NCI-H2081 treated with DMSO at 0.1 percent for 48 hours (cell line): ENCODE results near the gene TLN1.

Source experiments
- DNase-seq: peaks from one replicate; lab custom pipeline; 2025; lab: John Stamatoyannopoulos, UW

Gene TLN1

DNA sequence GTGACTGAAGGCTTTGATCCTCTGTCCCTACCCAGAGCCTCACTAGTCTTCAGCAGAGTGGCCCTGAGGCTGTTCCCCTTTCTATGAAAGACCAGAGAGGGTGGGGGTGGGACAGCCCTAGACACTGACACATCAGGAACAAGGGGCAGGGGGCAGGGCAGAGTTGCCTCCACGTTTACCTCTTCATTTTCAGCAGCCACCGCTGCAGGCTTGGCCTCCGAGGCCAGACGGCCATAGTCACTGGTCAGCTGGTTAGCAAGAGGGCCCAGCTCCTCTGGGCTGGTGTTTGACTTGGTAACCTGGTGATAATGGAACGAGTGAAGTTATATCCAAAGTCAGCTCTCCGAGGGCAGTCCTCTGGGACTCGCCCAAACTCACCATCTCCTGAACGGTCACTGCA lies 26.6 kb downstream of the TLN1 start:
- DNase-seq: no peak

DNA sequence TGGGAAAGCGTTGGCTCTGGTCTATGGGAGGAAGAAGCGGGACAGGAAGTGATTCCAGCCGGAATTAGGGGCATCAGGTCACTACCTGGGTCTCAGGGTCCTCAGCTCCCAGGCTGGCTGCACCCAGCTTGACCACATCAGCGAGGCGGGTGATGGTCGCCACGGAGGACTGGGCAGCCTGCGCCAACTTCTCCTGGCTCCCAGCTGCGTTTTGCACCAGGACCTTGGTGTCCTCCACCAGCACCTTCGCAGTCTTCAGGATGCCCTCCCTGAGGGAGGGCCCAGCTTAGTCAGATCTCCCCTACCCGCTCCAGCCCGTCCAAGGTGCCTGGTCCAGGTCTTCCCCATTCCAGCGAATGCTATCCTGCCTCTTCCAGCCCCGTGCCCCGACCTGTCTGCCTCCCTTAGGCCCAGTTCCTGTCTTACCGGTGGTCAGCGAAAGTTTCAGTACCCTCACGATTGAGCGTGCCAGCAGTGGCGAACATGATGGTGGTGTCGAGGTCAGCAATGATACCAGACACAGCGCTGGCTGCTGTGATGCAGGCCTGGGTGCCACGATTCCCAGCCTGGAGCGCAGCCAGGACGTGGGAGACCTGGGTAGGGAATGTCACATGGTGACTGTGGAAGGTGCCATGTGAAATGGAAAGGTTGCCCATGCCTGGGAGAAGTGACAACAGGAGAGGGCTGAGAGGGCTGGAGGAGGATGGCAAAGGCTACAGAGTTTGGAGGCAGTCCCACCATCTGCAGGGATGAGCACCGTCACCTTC lies 27.9 kb downstream of the TLN1 start:
- DNase-seq: no peak

DNA sequence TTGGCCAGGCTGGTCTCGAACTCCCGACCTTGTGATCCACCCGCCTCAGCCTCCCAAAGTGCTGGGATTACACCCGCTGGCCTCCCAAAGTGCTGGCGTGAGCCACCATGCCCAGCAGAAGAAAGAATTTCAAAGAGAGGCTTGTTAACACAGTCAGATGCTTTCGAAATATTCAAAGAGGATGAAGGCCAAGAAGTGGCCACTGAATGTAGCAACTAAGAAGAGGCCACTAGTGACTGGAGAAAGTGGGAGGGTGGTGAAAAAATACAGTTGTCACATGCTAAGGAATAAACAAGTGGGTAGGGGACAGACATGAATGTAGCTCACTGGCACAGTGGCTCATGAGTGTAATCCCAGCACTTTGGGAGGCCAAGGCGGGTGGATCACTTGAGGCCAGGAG lies 29.3 kb downstream of the TLN1 start:
- DNase-seq: no peak

DNA sequence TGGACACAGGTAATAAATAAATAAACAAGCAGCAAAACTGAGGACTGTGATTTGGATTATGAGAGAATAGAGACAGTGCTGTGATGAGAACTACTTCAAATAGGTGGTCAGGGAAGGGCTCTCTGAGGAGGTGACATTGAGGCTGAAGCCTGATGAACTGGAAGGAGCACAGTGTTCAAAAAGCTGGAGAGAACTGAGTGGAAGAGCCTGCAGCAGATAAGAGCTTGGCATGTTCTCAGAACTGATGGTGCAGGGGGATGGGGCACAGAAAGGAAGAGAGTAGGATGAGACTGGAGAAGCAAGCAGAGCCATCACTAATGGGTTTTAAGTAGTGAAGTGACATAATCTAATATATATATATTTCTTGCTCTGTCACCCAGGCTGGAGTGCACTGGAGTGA lies 31.1 kb downstream of the TLN1 start:
- no peak for DNase-seq

DNA sequence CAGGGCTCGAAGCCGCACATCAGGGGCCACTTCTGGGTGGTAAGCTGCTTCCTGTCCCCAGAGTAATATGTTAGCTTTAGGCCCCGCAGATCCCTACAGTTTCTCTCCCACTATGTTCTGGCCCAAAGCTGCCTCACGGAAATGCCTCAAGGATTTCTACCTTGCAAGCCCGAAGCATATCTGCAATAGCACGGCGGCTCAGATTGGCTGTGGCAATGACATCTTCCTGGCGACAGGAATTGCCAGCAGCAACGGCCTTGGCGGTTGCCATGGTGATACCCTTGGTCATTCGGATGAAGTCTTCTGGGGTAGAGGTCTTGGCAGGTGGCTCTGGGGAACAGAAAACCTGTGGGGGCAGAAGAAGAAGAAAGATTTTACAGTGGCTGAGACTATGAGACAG lies 32.0 kb downstream of the TLN1 start:
- DNase-seq: no peak

DNA sequence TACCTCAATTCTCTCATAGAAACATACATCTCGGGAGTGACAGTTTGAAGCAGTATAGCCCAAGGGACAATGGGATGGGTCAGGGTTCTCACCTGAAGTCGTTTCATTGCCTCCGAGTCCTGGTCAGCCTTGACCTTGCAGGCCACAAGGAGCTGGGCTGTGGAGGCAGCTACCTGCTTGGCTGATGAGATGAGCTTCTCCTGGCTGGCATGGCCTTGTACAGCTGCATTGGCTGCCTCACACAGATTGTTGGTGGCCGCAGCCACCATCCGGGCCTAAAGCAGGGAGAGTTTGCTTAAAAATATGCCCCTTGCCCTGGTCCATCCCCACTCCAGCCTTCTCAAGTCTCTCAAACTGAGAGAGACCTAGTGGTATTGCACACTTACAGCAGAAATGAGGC lies 33.8 kb downstream of the TLN1 start:
- no peak for DNase-seq

DNA sequence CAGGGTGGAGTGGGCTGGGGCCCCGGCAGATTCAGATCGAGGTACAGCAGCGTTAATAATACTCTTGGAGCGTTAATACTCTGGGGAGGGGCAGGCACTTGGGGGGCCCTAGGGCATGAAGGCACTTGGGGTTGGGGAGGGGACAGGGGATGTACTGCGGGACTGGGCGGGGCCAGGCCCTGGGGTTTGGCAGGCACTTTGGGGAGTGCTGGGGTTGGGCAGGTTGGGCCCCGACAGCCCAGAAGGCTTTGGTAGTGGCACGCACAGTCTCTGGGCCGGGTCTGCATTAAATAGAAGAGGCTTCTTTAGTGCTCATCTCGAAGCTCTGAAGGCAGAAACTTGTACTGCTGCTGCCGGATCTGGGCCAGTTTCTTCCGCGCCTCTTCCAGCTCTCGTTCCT lies 34.5 kb downstream of the TLN1 start:
- DNase-seq: no peak

DNA sequence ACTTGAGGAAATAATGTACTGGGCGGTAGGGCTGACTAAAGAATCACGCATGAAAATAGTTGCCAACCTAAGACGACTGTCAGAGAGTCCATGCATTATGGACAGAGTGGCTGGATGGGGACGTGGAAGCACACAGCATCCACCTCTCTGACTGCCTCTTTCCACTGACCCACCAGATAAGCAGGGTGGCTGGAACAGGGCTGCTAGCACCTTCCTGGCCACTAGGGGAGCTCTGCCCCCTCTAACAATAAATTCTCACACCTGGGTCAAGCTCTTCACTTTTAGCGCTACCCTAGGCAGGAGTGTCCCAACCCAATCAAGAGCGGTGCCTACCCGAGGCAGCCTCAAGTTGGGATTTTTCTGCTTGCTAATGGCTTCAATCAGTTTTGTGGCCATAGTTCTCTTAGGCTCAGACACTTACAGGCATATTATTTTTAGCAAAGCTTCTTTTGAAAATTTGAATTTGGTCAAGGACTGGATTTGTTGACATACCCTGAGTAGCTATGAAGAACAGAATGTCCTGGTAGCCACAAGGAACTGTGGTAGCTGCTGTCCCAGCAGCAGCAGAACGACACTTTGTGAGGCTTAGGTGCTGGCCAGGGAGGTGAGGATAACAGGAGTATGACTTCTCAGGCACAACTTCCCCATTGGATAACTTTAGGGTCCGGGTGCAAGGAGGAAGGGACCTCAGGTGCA lies 35.3 kb downstream of the TLN1 start:
- DNase-seq: no peak

DNA sequence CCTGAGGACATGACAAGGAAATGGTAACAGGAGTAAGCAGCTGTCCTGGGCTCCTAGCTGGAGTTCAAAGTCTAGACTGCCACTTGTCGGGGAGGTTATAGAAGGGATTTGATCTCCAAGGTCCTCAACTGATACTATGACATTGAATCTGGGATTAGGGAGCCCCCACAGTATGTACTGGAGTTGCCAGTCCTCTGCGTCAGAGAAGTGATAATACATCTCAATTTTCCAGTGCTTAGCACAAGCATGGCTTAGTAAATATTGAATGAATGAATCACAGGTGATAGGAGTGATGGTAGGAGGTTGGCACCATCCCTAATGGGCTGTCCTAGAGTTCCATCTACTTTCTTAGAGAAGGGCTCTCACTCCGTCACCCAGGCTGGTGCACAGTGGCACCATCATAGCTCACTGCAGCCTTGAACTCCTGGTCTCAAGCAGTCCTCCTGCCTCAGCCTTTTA lies 36.0 kb downstream of the TLN1 start:
- DNase-seq: no peak

DNA sequence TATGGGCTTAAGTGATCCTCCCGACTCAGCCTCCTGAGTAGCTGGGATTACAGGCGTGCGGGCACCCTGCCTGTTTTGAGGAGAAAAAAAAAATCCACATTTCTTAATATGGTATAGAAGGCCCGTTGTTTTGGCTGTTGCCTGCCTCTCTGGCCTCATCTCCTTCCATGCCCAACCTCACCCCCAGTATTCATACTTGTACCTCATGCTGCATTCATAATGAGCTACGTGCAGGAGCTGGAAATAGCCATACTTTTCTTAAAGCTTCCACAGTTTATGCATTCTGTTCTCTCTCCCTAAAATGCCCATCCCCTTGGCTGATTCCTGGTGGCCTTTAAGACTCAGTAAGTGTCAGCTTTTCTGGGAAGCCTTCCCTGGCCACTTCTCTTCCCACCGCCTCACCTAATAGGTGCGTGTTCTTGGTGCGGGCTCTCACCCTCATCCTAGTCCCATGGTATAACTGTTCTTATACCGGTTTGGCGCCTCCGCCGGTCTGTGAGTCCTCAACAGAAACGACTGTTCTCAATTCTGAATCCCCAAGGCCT lies 40.2 kb downstream of the TLN1 start:
- DNase-seq: no peak

DNA sequence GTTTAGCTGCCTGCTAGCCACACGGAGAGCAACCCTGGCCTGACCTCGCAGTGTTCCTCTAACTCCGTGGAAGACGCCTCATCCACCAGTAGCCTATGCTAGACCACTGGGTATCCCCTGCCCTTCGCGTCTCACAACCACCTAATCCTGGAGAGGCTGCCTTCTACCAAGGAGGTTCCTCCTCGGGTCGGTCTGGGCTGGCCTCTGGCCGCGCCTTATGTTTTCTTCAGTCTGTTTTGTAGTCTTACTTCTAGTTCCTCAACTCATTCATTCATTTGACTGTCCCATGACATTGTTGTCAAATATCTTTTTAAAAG lies 40.7 kb downstream of the TLN1 start:
- DNase-seq: no peak

DNA sequence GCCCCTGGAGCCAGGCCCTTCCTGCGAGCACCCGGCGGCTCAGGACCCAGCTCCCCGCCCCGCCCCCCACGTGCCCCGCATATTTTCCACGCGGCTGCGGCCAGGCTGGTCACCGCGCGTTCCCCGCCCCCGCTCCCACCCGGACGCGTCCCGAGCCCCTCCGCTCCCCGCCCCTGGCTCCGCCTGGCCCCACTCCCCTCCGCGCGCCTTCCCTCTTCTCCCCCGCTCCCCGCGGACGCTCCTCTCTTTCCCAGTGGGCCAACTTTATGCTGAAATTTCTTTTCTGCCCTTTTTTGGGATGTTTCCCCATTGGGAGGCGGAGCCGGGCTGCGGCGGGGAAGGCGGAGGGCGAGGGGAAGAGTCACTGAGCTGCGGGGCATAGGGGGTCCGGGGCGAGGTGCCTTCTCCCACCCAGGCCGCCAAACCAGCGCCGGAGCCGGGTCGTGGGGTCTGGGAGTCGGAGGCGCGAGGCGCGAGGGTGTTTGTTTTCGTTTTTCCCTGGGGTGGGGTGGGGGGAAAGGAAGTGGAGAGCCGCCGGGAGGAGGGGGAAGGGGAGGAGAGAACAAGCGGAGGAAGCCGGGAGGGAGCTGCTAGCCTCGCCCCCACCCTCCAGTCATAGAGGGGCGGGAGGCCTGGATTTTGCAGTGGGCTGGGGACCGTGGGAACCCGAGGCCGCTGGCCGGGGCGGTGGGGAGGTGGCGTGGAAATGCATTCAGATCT lies 41.2 kb downstream of the TLN1 start:
- no peak for DNase-seq

DNA sequence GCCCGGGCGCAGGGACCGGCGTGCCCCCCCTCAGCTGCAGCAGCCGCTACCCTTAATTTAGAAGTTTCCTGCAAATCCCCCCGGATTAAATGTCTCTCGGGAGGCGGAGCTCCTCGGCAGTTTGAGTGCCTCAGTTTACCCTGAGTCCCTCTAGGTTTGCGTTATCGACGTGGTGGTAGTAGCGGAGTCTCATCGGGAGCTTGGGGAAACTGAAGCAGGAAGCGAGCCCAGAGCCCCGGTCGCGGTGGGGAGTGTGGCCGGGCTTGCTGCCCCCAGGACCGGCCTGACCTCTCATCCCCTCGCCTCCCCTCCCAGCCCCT lies 41.7 kb downstream of the TLN1 start:
- DNase-seq: no peak

DNA sequence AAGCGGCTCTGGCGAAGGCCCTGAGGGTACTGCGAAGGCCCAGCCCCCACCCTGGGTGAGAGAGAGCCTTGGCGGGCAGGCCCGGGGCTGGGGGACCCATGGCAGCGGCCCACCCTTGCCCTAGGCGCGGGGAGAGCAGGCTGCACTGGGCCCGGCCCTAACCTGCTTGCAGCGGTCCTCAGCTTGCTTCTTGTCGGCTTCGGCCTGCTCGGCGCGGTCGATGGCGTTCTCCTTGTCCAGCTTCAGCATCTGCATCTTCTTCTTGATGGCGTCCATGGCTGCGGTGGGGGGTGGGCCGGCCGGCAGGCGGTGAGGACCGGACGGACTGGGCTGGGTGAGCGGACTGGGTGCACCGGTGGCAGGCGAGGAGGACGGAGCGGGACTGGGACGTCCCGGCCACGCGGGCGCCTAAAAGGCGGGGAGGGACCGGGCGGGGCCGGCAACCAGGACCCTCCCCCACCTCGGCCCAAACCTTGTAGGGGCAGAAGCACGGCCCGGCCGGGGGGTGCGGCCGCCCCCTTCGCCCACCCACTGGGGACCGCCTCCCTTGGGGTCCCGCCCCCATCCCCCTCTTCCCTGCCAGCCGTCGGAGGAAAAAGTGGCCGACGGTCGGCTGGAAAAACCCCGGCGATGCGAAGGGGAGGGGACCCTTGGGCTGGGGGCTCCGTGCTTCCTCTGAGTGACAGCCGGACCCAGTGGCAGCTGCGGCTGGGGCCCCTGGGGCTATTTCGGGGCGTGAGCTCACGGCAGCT lies 42.3 kb downstream of the TLN1 start, which contains the start of gene TPM2:
Gene TPM2 (minus strand): TSS at position 384 of the 752 bp plus-strand sequence. CDS start 108 bp downstream, at position 276.
- DNase-seq: no peak

DNA sequence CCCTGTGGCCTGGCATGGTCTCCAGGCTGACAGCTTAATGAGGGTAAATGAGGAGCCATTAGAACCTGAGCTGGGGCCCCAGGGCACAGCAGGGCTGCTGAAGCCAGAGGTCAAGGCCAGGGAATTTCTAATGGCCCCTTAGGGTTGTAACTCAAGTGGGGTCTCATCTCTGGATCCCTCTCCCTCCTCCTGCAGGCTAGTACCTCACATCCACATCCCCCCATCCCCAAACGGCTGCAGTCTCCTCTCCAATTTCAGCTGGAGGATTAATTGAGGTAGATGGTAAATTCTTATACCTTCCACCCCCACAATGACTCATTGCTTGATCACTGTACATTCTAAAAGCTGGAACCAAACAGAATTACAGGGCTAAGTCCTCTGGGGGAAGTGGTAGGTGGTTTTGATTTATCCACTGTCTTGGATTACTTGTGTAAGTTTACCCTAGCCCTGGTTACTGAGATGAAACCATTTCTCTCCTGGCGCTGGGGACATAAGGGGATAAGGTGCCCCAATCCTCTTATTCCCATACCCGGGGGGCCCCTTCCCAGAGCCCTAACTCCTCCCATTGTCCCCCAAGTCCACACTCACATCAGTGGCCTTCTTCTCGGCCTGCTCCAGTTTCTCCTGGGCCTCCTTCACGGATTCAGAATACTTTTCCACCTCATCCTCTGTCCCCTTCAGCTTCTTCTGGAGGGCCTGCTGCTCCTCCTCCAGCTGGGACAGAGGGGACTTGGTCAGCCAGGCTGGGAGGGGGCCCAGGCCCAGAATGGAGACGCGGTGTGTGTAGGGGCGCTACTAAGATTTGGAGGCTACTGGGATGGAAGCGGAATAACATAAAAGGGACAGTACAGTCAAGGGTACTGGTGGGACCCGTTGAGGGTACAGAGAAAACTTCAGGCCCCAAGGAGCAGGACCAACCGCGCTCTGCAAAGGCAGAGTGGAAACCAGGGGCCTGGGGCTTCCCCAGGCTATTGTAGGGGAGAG lies 43.1 kb downstream of the TLN1 start:
- DNase-seq: no peak

DNA sequence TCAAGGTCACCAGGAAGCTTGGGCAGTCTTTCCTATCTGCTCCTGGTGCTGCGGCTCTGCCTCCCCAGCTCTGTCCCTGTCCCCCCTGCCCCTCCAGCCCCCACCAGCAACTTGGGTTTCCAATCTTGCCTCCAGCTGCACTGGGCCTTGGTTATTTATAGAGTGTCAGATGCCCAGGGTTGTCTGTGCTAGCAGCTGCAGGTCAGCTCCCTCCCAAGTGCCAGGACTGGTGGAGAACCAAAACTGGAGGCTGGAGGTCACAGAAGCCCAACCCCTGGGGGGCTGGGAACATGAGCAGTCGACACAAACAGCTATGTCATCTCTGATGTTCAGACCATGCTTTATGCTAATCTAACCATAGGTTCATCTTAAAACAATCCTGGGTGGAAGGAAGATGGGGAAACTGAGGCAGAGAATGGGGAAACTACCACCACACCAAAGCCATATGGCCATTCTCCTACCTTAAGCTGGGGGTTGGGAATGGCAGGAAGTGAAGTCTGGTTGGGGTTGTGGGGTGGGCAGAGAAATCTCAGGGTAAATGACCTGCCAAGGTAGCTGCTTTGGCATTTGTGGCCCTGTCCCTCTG lies 43.9 kb downstream of the TLN1 start:
- no peak for DNase-seq

DNA sequence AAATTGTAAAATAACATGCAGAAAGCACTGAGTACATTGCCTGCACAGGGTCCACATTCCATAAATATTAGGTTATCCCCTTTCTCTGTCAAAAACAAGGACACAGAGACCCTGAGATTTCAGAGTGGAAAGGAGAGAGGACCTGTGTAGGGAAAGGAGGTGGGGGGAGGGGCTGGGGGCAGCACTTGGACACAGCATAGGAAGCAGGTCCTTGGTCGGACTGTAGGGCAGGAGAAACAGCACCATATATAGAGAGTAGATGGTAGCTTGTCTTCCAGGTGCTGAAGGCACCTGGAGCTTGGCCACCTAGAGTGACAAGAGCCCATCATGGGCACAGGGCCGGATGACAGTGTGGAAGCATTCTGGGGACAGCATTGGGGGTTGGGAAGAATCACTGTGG lies 44.7 kb downstream of the TLN1 start:
- DNase-seq: no peak

DNA sequence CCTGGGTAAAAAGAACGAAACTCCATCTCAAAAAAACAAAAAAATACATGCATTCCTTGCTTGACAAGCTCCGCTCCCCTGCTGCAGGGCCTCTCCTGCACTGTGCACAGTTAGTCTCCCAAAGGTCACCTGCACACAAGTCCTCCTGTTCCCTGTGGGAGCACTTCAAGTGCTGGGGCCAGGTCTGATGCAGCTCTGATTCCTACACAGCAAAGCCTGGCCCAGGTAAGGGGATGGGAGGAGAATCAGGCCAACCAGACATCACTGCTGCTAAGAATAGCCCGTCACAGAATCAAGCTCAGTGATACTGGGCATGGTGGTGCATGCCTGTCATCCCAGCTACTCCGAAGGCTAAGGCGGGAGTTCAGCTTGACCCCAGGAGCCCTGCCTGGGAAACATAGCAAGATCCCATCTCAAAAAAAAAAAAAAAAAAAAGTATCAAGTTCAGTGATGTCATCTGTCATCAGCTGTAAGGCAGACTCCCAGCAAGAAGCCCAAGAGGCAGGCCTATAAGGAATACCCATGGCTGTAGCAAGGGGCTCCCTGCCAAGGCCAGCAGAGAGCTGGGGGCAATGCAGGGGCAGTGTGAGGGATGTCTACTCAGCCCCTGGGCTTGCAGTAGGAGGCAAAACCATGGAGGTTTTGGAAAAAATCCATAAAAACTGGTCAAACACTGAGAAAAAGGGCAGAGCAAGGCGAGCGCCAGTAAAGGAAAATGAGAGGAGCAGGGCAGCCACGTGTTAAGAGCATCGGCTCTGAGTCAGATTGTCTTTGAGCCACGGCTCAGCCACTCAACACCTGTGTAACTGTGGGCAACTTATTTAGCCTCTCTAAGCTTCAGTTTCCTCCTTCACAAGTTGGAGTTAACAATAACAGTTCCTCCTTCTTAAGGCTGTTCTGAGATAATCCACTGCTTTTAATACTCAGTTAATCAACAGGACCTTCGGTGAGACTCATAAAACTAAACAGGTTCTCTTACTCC lies 45.5 kb downstream of the TLN1 start:
- DNase-seq: no peak

DNA sequence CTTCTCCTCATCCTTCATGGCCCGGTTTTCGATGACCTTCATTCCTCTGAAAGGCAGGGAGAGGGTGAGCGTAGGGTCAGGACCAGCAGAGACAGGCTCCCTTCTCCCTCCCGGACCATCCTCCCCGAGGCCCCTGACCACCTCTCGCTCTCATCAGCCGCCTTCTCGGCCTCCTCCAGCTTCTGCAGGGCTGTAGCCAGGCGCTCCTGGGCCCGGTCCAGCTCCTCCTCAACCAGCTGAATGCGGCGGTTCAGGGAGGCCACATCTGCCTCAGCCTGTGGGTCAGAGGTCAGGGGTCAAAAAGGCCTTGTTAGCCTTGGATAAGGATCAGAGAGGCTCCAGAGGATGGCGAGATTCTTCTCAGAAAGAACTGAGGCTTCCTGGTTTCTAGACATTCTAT lies 46.5 kb downstream of the TLN1 start:
- DNase-seq: no peak
